DMS53 treated with DMSO at 0.1 percent for 48 hours (cell line): ENCODE results near the gene UGT1A9.
"Not testable (repeated sequence)": the region's sequence is repeated elsewhere in the genome, so short reads cannot be mapped to it uniquely, and the experiment has no call there.

ENCODE experiments used
- DNase-seq: peaks from one replicate; lab custom pipeline; 2025; ENCODE audit not compliant: unreplicated experiment; lab: John Stamatoyannopoulos, UW

UGT1A9 gene

GRCh38 chr2:233671290-233672161 is at the start of gene UGT1A9:
TSS of gene UGT1A9 (plus strand) at chr2:233671898. CDS start at chr2:233671935, 37 bp downstream.
- DNase-seq = no peak

DNA sequence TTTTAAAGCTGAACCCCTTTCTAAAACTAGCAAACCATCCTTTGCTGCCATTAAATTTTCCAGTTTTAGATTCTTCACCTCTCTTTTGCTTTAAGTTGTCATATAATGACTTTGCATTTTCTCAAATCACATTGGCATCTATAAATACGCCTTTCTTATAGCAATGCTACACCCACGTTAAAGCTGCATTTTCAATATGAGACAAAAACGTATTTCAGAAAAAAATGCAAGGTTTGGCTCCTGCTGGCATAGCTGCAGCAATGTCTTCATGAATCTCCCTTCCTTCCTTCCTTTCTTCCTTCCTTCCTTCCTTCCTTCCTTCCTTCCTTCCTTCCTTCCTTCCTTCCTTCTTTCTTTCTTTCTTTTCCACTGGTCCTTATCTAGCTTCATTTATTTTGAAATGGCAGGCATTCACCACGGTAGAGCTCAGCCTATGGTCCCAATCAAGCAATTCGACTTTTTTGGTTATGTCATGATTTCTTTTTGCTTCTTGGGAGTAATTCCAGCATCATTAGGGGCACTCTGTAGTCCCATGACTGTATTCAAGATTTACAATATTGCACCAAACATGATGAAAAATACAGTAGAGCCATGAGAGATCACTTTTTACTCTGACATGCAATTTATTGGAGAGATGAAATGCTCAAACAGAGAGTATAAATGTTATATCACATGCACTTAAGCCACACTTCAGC is 44.2 kb upstream of the UGT1A9 start:
- no peak for DNase-seq

GRCh38 chr2:233636306-233636705 is 35.4 kb upstream of the UGT1A9 start, which contains the start of gene UGT1A10:
TSS of gene UGT1A10 (plus strand) at chr2:233636448. CDS start at chr2:233636523, 75 bp downstream.
- not testable (repeated sequence) for DNase-seq

- no peak for DNase-seq
These were observed 32.9 kb upstream of the UGT1A9 start for GRCh38 chr2:233638836-233639235.

- DNase-seq = no peak
These were observed 31.8 kb upstream of the UGT1A9 start for GRCh38 chr2:233639860-233640259.

- peak; percentile 1 for DNase-seq
These were observed 28.6 kb upstream of the UGT1A9 start for GRCh38 chr2:233643128-233643527.

DNA sequence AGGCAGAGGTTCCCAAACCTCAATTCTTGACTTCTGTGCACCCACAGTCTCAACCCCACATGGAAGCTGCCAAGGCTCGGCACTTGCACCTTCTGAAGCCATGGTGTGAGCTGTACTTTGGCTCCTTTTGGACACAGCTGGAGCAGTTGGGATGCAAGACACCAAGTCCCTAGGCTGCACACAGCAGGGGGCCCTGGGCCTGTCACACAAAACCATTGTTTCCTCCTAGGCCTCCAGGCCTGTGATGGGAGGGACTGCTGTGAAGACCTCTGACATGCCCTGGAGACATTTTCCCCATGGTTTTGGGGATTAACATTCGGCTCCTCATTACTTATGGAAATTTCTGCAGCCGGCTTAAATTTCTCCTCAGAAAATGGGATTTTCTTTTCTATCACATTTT is 25.7 kb upstream of the UGT1A9 start:
- DNase-seq = not testable (repeated sequence)

GRCh38 chr2:233650981-233651380 is 20.7 kb upstream of the UGT1A9 start:
- no peak for DNase-seq

DNA sequence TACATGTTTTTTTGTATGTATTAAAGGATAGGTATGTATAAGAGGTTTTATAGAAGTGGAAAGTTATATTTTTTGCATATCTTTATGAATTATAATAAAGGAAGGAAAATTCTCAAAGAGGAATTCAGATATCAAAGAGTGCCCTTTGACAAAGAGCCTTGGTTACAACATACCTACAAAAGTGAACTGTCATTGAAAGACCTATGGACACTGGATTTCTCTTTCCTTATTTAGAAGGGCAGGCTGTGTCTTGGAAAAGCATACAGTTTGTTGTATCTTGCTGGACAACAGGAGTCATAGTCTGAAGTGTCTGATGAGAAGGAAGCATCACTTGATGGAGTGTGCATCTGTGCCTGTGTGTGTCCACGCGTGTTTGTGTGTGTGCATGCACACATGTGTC is 20.3 kb upstream of the UGT1A9 start:
- no peak for DNase-seq

DNA sequence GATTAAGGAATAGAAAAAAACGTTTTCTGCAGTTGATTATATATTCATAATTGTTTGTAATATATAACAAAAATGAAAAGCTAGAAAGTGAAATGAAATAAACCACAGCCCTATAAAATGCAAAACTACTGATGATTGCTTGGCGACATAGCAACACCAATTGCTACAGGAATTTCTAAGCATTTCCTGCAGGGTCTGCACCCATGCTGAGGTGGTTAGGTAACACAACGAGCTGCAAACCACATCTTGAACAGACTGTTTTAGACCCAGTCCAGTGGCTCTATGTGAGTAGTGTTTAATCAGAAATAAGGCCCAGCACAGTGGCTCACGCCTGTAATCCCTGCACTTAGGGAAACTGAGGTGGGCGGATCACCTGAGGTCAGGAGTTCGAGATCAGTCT is 17.2 kb upstream of the UGT1A9 start:
- no peak for DNase-seq

DNA sequence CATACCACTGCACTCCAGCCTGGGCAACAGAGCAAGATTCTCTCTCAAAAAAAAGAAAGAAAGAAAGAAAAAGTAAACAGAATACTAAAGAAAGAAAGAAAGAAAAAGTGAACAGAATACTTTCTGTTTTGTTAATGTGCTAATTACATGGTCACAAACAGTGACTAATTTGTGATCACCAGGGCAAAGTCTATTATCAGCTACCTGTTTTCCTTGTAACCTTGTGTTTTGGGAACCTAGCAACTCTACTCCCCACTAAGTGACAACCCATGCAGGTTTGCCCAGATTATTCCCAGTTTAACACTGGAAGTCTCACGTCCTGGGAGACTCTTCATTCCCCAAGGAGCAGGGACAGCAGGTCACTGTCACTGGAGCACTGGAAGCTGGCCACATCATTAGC is 16.7 kb upstream of the UGT1A9 start:
- no peak for DNase-seq

- not testable (repeated sequence) for DNase-seq
These were observed 15.8 kb upstream of the UGT1A9 start for GRCh38 chr2:233655943-233656342.

- no peak for DNase-seq
These were observed 15.3 kb upstream of the UGT1A9 start for GRCh38 chr2:233656443-233656842.

DNA sequence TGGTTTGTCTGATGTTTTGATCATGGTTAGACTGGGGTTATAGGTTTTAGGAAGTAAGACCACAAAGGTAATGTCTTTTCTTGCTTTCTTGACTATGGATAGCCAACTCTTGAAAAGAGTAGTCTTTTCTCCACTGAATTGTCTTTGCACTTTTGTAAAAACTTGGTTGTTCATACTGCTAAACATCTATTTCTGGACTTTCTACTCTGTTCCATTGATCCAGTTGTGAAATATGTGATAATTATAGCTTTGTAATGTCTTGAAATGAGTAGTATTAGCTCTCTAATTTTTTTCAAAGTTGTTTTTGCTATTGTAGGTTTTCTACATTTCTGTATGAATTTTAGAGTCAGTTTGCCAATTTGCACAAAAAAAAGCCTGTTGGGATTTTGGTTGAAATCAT is 13.1 kb upstream of the UGT1A9 start:
- DNase-seq = no peak

DNA sequence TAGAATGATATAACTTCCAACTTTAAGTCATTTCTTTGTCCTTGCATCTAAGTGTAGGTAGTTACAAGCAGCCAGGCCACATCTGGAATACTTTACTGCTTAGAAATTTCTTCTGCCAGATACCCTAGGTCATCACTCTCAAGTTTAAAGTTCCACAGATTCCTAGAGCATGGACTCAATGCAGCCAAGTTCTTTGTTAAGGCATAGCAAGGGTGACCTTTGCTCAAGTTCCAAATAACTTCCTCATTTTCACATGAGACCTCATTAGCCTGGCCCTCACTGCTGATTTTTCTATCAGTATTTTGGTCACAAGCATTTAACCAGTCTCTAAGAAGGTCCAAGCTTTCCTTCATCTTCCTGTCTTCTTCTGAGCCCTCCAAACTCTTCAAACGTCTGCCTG is 7.8 kb upstream of the UGT1A9 start:
- no peak for DNase-seq

- DNase-seq = no peak
These were observed 3.0 kb upstream of the UGT1A9 start for GRCh38 chr2:233668605-233669260.

DNA sequence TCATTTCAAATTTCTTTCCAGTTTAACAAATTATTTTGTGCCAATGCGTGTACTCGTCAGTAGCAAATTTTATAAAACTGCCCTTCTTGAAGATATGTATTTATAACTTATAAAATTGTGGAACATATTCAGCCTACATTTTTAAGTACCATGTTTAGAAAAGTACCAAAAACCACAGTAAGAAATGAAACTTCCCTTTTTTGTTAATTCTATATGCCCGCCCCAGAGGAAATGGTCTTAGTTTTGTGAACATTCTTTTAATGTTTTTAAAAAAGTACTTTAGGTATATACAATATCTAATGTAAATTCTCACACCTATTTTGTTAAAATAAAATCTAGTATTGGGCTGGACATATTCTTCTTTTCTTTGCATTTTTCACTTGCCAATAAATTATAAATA is 1.2 kb downstream of the UGT1A9 start:
- DNase-seq = no peak

DNA sequence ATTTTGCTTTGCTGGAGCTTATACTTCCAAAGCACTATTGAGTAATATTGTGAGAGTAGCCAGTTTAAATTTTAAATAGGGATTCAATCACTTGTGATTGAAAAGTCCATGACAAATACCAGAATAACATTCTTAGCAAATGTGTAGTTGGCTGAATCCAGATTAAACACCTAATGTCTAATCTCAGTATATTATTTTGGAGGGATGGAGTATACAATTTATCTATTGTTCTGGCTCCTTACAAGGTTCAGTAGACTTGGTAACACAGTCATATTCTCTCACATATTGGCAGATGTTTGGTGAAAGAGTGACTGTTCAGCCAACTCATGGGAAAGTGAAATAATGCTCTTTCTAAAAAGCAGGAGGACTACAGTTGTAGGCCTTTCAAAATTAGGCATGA is 2.2 kb downstream of the UGT1A9 start:
- DNase-seq = no peak

- DNase-seq = no peak
These were observed 2.6 kb downstream of the UGT1A9 start for GRCh38 chr2:233674314-233674713.

GRCh38 chr2:233674995-233675394 is 3.3 kb downstream of the UGT1A9 start:
- DNase-seq = no peak

- no peak for DNase-seq
These were observed 4.3 kb downstream of the UGT1A9 start for GRCh38 chr2:233676046-233676445.

DNA sequence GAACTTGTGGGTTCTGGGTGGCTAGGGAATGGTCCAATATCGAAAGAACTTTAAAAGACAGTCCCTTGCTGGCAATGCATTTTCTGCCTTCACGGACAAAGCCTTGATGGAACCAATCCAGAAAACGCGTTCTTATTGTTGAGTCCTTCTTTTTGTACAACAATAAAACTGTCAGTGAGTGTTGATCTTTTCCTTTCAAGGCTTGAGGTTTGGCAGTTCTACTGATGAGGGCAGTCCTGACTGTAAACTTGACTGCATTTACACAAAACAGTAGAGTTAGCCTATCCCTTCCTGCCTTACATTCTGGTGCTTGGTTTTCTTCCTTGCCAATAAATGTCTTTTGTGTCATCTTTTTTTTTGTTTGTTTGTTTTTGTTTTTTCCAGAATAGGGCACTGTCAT is 7.5 kb downstream of the UGT1A9 start:
- no peak for DNase-seq
